ENCODE measurements around the gene GOLGA6L7. TPM values are rescaled to one million over a fixed set of nuclear protein-coding genes. Genes with fewer than 3 reads are reported as not detected.
"Not testable (repeated sequence)": the region's sequence is repeated elsewhere in the genome, so short reads cannot be mapped to it uniquely, and the experiment has no call there.

GOLGA6L7 gene
- total and polyA plus RNA-seq, 2 experiments from 2014 or later, result 0.47 TPM; not detected in 1

GRCh38 chr15:28814059-28814458 lies 34.4 kb downstream of the GOLGA6L7 start:
- H3K79me2 ChIP-seq (replicated peaks; ENCODE audit: insufficient read depth); H3K4me3 Mint-ChIP-seq; H3K4me3 ChIP-seq; H3K27me3 Mint-ChIP-seq (ENCODE audit: insufficient read depth, low read depth, poor library complexity); H3K9me3 Mint-ChIP-seq; H3K27me3 ChIP-seq (ENCODE audit: insufficient read depth); H3K27ac Mint-ChIP-seq; H3K27ac ChIP-seq (ENCODE audit: low read depth); H3K4me1 ChIP-seq (ENCODE audit: insufficient read depth); DNase-seq (ENCODE audit: low spot score); H2AFZ ChIP-seq; H3K9me2 ChIP-seq (ENCODE audit: insufficient read depth); ATAC-seq; H3F3A ChIP-seq (replicated peaks; ENCODE audit: low read depth); H3K36me3 Mint-ChIP-seq (ENCODE audit: low read depth); H4K20me1 ChIP-seq (replicated peaks; ENCODE audit: insufficient read depth); H3K4me2 ChIP-seq; H3K36me3 ChIP-seq (ENCODE audit: insufficient read depth): not testable (repeated sequence)
- peaks cover 13% of the 10 kb centered on the region for H3K4me1 Mint-ChIP-seq

GRCh38 chr15:28813392-28813791 lies 35.1 kb downstream of the GOLGA6L7 start:
- not testable (repeated sequence) for H2AFZ ChIP-seq; H3K4me2 ChIP-seq; H4K20me1 ChIP-seq (replicated peaks; ENCODE audit: insufficient read depth); H3K36me3 Mint-ChIP-seq (ENCODE audit: low read depth); H3K27ac Mint-ChIP-seq; H3K79me2 ChIP-seq (replicated peaks; ENCODE audit: insufficient read depth); H3K27ac ChIP-seq (ENCODE audit: low read depth); H3K36me3 ChIP-seq (ENCODE audit: insufficient read depth); DNase-seq (ENCODE audit: low spot score); H3K4me3 ChIP-seq; H3K9me2 ChIP-seq (ENCODE audit: insufficient read depth); H3K27me3 ChIP-seq (ENCODE audit: insufficient read depth); H3K4me3 Mint-ChIP-seq; H3K27me3 Mint-ChIP-seq (ENCODE audit: insufficient read depth, low read depth, poor library complexity); H3K4me1 ChIP-seq (ENCODE audit: insufficient read depth); ATAC-seq; H3K9me3 Mint-ChIP-seq; H3F3A ChIP-seq (replicated peaks; ENCODE audit: low read depth)
- H3K4me1 Mint-ChIP-seq, result peaks cover 11% of the 10 kb centered on the region

- H3K27me3 ChIP-seq (ENCODE audit: insufficient read depth); H4K20me1 ChIP-seq (replicated peaks; ENCODE audit: insufficient read depth); H3K79me2 ChIP-seq (replicated peaks; ENCODE audit: insufficient read depth); H3K36me3 ChIP-seq (ENCODE audit: insufficient read depth); H3K4me1 ChIP-seq (ENCODE audit: insufficient read depth); H3K27ac Mint-ChIP-seq; H3K9me3 Mint-ChIP-seq; ATAC-seq; H3F3A ChIP-seq (replicated peaks; ENCODE audit: low read depth); H3K4me3 Mint-ChIP-seq; H3K27me3 Mint-ChIP-seq (ENCODE audit: insufficient read depth, low read depth, poor library complexity); H3K36me3 Mint-ChIP-seq (ENCODE audit: low read depth); H3K4me3 ChIP-seq; H3K4me2 ChIP-seq; H3K9me2 ChIP-seq (ENCODE audit: insufficient read depth); DNase-seq (ENCODE audit: low spot score); H2AFZ ChIP-seq; H3K27ac ChIP-seq (ENCODE audit: low read depth): not testable (repeated sequence)
- peaks cover 11% of the 10 kb centered on the region for H3K4me1 Mint-ChIP-seq
Measured at GRCh38 chr15:28811852-28812550, 36.4 kb downstream of the GOLGA6L7 start.

- H2AFZ ChIP-seq; ATAC-seq; H3K27me3 ChIP-seq (ENCODE audit: insufficient read depth); H3K9me2 ChIP-seq (ENCODE audit: insufficient read depth); H3K4me3 ChIP-seq; H3K4me3 Mint-ChIP-seq; H3K27ac ChIP-seq (ENCODE audit: low read depth); H3K27me3 Mint-ChIP-seq (ENCODE audit: insufficient read depth, low read depth, poor library complexity); H3K4me1 ChIP-seq (ENCODE audit: insufficient read depth); H3K79me2 ChIP-seq (replicated peaks; ENCODE audit: insufficient read depth); H3K4me2 ChIP-seq; H4K20me1 ChIP-seq (replicated peaks; ENCODE audit: insufficient read depth); H3K27ac Mint-ChIP-seq; H3K36me3 ChIP-seq (ENCODE audit: insufficient read depth); H3K9me3 Mint-ChIP-seq; H3K36me3 Mint-ChIP-seq (ENCODE audit: low read depth); DNase-seq (ENCODE audit: low spot score); H3F3A ChIP-seq (replicated peaks; ENCODE audit: low read depth): not testable (repeated sequence)
- H3K4me1 Mint-ChIP-seq, result peaks cover 11% of the 10 kb centered on the region
Measured at GRCh38 chr15:28810444-28810843, 38.0 kb downstream of the GOLGA6L7 start.

- H3K27ac ChIP-seq (ENCODE audit: low read depth); H4K20me1 ChIP-seq (replicated peaks; ENCODE audit: insufficient read depth); H3K79me2 ChIP-seq (replicated peaks; ENCODE audit: insufficient read depth); H3K36me3 ChIP-seq (ENCODE audit: insufficient read depth); H3K27me3 ChIP-seq (ENCODE audit: insufficient read depth); H3K9me2 ChIP-seq (ENCODE audit: insufficient read depth); H3K4me2 ChIP-seq; H3K27me3 Mint-ChIP-seq (ENCODE audit: insufficient read depth, low read depth, poor library complexity); H3K4me1 Mint-ChIP-seq; H3K27ac Mint-ChIP-seq; H3K4me3 ChIP-seq; H3K4me3 Mint-ChIP-seq; H3K9me3 Mint-ChIP-seq; H3K4me1 ChIP-seq (ENCODE audit: insufficient read depth); H3F3A ChIP-seq (replicated peaks; ENCODE audit: low read depth); ATAC-seq; DNase-seq (ENCODE audit: low spot score); H3K36me3 Mint-ChIP-seq (ENCODE audit: low read depth); H2AFZ ChIP-seq: not testable (repeated sequence)
Measured at GRCh38 chr15:28808136-28808535, 40.3 kb downstream of the GOLGA6L7 start.

GRCh38 chr15:28800366-28800765 lies 48.1 kb downstream of the GOLGA6L7 start:
- H3K27me3 Mint-ChIP-seq (ENCODE audit: insufficient read depth, low read depth, poor library complexity); H3K4me3 ChIP-seq; H3K27ac ChIP-seq (ENCODE audit: low read depth); H2AFZ ChIP-seq; H3K9me3 Mint-ChIP-seq; H3K36me3 Mint-ChIP-seq (ENCODE audit: low read depth); H3K4me1 ChIP-seq (ENCODE audit: insufficient read depth); H3K27ac Mint-ChIP-seq; H3K27me3 ChIP-seq (ENCODE audit: insufficient read depth); H3F3A ChIP-seq (replicated peaks; ENCODE audit: low read depth); H3K36me3 ChIP-seq (ENCODE audit: insufficient read depth); H3K4me1 Mint-ChIP-seq; H3K4me3 Mint-ChIP-seq; ATAC-seq; H4K20me1 ChIP-seq (replicated peaks; ENCODE audit: insufficient read depth); H3K9me2 ChIP-seq (ENCODE audit: insufficient read depth); DNase-seq (ENCODE audit: low spot score); H3K4me2 ChIP-seq; H3K79me2 ChIP-seq (replicated peaks; ENCODE audit: insufficient read depth): not testable (repeated sequence)

GRCh38 chr15:28798234-28798633 lies 50.2 kb downstream of the GOLGA6L7 start:
- H3K27ac Mint-ChIP-seq; H4K20me1 ChIP-seq (replicated peaks; ENCODE audit: insufficient read depth); H3K9me3 Mint-ChIP-seq; H3K4me3 ChIP-seq; H3K4me3 Mint-ChIP-seq; H3K36me3 Mint-ChIP-seq (ENCODE audit: low read depth); H3K9me2 ChIP-seq (ENCODE audit: insufficient read depth); H3K4me1 Mint-ChIP-seq; H3F3A ChIP-seq (replicated peaks; ENCODE audit: low read depth); H3K27me3 Mint-ChIP-seq (ENCODE audit: insufficient read depth, low read depth, poor library complexity); H3K27ac ChIP-seq (ENCODE audit: low read depth); H3K4me1 ChIP-seq (ENCODE audit: insufficient read depth); H3K27me3 ChIP-seq (ENCODE audit: insufficient read depth); H3K4me2 ChIP-seq; DNase-seq (ENCODE audit: low spot score); H3K36me3 ChIP-seq (ENCODE audit: insufficient read depth); H3K79me2 ChIP-seq (replicated peaks; ENCODE audit: insufficient read depth): not testable (repeated sequence)
- H2AFZ ChIP-seq, result peak overlapping the region; percentile 43; the same call in 1 of the 2 replicates
- peak; percentile 55; the same call in 2 of the 3 replicates for ATAC-seq

Data from GM23338 (cell line).